Measurements from ENCODE around the gene PLEKHA6.
A peak's percentile ranks its signal among the peaks of the same experiment; 100 is the strongest.

PLEKHA6 gene

DNA sequence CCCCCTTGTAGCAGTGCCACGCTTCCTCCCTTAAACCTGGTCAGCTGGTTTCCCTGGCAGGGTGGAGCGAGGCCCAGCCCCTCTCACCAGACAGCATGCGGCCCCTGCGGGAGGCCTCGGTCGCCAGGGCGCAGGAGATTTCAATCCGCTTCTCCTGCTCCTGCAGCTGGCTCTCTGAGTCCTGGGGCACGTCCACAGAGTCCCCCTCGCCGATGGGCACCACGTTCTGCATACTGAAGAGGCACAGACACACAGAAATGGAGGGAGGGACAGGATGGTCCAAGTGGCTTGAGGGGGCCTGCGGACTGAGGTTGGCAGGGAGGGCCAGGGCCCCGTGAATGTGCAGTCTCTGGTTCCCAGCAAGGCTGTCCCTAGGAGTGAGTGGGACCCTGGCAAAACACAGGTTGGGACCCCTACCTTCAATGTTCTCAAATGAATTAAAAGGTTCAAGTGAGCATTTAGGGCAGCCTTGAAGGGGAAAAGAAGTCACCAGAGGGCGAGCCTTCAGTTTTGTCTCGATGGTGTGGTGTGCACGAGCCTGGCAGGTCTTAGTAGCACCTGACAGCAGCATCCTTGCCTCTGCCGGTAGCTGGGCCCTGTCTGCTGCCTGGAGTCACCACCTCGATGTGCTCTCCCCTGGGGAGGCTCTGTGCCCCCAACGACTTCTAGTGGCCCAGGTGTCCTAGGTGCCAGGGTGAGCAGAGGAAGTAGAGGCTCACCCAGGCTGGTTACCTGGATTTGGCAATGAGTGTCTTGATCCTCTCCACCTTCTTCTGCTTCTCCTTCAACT lies 131.5 kb downstream of the PLEKHA6 start:
- DNase-seq, result no peak

DNA sequence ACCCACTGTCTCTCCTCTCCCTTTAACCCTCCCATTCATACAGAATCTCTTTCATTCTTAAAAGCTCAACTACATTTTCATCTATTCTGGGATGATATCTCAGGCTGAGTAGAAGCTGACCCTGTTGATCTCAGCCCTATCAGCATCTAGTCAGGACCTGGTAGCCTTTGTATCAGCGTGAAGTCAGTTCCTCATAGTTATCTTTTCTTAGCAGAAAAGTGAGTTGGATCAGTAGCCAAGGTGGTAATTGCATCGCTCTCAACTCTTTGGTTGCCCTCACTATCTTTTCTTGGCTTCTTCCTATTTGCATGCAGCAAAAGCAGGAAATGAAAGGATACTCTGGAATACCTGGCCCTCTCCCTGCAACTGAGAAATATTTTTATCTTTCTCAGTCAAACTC lies 132.4 kb downstream of the PLEKHA6 start:
- no peak for DNase-seq

DNA sequence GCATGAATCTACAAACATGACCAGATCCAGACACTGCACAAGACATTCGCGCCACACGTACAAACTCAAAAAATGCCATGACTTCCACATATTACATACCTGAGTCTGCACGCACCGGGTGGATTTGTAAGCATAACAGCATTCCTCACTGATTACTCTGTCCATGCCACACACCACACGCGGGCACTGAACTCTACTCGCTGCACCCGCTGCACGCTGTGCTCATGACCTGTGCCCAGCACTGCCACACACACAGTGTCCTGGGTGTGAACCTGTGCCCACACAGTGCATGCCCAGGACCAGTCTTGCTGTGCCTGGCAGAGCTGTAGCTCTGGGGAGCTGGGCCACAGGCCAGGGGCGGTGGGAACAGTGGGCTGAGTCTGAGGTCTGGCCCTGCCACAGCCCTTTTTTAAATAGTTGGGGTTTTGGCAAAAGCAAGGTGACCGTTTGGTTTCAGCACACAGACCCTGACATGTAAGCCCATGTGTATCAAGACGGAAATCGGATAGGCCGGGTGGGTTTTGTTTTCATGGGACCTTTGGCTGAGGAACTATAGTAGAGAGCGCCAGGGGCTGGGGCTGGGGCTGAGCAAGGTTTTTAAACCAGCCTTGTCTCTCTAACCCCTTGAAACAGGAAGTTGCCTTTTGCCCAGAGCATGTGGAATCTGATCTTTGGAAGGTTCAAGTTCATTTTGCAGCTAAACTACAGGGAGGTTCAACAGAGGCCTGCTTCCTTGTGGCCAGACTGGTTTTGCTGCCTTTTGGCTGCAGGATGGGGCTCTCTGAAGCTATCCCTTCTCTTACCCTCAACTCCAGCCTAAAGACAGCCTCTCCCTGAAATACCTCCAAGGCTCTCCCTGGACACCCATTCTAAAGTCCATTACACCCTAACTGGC lies 133.6 kb downstream of the PLEKHA6 start:
- DNase-seq, result no peak

- no peak for DNase-seq
These were observed 135.1 kb downstream of the PLEKHA6 start for GRCh38 chr1:204224655-204225054.

- no peak for DNase-seq
These were observed 136.4 kb downstream of the PLEKHA6 start for GRCh38 chr1:204223129-204223860.

DNA sequence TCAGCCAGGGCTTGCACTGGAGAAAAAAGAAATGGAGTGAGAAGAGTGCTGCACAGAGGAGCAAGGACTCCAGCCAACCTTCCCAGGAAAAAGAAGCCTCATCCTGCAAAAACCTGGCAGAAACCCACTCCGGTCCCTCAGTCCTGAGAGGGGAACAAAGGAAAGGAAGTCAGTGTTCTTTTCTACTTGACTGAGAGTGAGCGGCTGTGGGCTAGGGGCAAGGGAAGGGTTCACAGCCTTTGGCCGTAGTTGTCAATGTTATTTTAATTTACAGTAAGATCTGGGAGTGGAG lies 137.0 kb downstream of the PLEKHA6 start:
- no peak for DNase-seq

DNA sequence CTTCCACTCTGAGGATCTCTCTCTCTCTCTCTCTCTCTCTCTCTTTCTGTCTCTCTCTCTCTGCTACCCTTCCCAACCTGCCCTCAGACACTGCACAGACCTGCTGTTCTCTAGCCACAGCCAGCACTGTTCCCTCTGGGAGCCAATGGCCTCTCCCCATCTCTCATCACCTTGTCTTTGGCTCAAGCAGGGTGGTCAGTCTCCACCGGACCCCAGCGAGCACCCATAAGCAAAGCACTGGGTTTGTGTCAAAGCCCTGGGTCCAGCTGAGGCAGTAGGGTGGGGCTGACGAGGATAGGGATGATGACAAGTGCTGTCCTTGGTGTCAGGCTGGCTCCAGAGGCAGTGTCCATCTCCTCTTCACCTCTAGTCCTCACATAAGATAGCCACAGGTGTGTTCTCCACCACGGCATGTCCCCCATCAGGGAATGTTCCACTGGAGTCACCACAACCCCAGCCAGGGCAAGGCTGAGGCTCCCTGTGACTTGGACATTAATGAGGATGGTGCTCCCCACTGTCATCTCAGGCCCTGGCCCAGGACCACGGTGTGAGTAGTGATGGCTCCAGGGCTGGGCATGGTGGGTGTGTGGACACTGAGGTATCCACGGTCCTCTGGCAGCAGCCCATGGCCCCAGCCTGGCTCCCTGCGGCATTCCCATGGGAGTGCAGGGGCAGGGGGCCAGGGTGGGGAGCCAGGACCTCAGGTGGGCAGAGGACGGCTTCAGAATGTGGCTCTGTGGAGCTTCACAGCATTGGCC lies 137.5 kb downstream of the PLEKHA6 start:
- no peak for DNase-seq

- DNase-seq, result no peak
These were observed 138.5 kb downstream of the PLEKHA6 start for GRCh38 chr1:204221271-204221670.

GRCh38 chr1:204219971-204220616 lies 139.6 kb downstream of the PLEKHA6 start:
- no peak for DNase-seq

- DNase-seq, result no peak
These were observed 141.2 kb downstream of the PLEKHA6 start for GRCh38 chr1:204218552-204218951.

DNA sequence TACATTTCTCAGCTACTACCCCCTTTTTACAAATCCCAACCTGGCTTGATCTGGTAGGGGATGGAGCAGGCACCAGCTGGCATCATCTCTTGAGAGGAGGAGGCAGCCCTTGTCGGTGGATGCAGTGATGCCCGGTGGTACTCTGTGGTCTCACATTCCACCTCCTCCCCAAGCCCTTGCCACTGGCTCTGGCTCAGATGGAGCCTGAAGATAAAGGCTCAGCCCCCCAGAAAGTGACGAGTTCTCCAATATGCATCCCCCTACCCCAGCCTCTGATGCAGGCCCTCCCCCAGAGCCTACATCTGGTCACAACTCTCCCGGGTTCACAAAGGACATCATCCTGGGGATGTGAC lies 142.1 kb downstream of the PLEKHA6 start:
- no peak for DNase-seq

DNA sequence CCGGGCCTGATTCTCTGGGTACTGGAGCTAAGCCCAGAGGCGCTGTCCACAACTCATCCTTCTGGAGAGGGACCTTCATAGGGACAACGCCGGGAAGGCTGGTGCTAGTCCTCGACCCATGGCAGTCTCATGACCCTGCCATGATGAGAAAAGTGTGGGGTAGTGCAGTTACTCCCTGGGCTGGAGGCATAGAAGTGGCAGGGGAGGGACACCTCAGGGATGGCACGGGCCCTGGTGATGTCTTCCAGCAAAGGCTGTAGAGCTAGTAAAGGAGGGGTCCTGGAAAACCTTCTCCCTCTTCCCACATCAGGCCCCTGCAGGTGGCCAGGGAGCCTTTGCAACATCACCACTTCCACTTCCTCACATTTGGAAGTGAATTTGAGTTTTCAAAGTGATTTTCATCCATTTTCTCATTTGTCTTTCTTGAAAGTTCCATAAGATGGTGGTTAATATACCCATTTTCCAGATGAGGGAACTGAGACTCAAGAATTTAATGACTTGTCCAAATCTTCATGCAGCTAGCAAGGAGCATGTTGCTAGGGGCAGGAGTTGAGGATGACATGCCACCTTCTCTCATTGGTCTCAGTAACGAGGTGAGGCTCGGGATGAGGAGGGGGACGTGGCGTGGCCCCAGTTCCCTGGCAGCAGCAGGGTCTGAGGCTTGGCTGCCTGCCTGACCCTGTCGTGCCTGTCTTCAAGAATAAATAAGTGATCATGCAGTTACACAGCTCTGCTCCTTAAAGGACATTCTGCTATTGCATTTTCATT lies 142.7 kb downstream of the PLEKHA6 start:
- no peak for DNase-seq

GRCh38 chr1:204216236-204216635 lies 143.5 kb downstream of the PLEKHA6 start:
- no peak for DNase-seq

DNA sequence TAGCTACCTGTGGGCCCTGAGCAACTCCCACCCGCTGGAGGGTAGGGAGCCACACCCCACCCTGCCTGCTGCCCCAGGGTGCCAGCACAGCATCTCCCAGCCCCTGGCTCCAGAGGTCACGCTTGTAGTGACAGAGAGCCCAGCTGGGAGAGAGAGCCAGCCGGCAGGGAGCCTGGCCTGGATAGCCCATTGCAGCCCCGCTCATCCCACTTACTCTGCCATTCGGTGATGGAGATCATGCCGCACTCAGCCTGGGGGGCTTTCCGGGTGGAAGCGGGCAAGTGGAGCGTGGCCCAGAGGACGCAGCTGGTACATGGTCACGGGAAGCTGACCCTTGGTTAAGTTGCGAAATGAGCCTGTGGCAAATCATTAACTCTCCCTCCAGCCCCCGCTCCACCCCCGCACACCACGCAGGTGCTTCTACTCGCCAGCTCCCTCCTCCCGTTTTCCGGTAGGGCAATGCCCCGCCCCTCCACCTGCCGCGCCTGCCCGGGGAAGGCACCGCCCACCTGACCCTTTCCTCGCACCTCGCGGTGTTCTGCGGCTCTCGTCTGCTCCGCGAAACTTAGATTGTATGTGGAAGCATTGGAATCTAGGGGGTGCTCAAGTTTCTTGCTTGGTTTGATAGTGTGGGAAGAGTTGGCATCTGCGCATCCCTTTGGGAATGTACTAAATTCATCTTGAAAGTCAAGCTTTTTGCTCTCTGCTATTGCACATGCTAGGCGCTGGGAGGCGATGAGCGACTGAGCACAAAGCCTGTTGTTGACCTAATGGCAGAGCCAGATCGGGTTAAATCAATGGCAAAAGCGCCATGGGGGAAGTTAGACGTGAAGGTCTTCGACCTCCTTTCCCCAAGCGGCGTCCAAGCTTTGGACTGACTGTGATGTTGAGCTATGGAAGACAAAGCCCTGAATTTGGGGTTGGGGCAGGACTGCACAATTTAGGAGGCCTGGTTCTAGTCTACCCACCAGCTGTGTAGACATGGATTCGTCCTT lies 145.8 kb downstream of the PLEKHA6 start, which contains the start of gene GOLT1A:
TSS of gene GOLT1A (minus strand) at position 321 of the 995 bp plus-strand sequence. CDS start at position 239, 82 bp downstream.
- DNase-seq, result no peak

DNA sequence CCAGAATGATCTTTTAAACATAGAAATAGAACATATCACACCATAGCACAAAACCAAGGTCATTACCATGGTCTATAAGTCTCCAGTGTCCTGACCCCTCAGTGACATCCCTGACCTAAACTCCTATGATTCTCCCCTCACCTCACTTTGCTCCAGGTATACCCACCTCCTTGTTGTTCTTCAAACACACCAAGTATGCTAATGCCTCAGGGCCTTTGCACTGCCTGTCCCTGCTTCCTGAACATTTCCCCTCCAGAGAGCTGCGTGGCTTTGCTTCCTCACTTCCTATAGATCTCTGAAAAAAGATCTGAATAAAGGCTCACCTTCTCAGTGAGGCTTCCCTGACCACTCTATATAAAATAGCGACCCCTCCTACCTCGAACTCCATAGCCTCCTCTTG lies 147.0 kb downstream of the PLEKHA6 start:
- DNase-seq, result no peak

DNA sequence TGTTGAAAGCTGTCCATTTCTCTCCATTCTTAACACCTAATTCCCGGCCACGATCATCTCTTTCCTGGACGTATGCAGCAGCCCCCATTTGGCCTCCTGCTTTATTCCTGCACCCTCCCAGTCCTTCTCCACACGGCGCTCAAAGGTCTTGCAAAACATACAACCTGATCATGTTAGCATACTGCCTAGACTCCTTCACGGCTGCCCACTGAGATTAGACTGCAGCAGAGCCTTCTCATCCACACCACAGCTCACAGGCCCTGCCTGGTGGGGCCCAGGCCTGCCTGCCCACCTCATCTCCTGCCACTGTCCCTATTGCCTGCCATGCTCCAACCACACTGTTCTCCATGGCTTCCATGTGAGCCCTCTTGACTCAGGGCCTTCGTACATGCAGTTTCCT lies 148.7 kb downstream of the PLEKHA6 start:
- no peak for DNase-seq

DNA sequence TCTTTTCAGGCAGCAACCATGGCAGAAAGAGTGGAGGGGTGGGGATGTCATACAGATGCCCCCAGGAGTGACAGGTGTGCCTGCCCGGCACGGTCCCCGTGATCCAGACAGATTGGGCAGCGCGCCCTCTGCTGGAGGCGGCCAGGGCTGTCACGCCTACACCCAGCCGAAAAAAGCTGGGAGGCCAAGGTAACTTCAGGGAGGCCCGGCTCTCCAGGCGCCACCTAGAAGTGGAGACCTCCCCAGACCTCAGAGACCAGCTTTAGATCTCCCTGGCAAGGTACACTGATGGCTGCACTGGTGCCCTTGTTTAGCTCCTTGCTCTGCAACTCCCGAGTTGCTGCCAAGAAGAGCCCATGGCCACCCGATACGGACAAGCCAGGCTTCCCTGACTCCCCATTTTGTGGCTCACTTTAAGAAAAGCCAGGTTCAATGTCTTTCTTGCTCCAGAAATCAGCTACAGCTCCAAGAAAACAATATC lies 152.6 kb downstream of the PLEKHA6 start:
- peak; percentile 11 to 25 for DNase-seq

DNA sequence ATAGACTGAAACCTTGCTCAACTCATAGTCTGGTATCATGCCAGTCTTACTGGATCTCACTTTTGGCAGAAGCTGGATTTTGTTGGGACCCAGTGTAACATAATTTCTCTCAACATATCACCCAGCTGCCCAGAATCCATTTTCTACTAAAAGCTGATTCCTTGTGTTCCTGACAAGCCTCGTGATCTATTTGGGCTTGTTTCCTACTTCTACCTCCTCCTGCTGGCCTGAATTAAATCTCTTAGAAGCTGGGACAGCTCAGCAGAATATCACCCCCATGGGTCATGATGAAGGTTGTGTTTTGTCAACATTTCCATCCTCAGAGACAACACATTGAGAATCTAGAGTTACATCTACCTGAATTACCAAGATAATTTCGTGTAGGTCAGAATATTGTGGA lies 153.6 kb downstream of the PLEKHA6 start:
- DNase-seq, result no peak

GRCh38 chr1:204205486-204205885 lies 154.2 kb downstream of the PLEKHA6 start:
- DNase-seq, result no peak

DNA sequence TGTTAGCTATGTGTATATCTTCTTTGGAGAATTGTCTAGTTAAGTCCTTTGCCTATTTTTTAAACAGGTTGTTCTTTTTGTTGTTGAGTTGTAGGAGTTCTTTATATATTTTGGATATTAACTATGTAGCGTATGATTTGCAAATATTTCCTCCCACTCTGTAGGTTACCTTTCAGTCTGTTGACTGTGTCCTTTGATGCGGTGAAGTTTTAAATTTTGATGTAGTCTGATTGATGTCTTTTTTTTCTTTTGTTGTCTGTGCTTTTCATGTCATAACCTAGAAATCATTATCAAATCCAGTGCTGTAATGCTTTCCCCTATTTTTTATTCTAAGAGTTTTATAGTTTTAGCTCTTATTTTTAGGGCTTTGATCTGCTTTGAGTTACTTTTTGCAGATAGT lies 154.8 kb downstream of the PLEKHA6 start:
- no peak for DNase-seq
